Measurements from ENCODE around the gene PRDX5. TPM values are rescaled to one million over a fixed set of nuclear protein-coding genes. Genes with fewer than 3 reads are reported as not detected.

PRDX5 gene
- total RNA-seq, 4 donors from 2014 or later: 179 to 260 (median 181) TPM

- peaks cover 0 to 18% (median 3%) of the 10 kb centered on the region in 3 donors for H3K4me1 ChIP-seq
- no peak overlapping the region for H3K4me3 ChIP-seq
- no peak for ATAC-seq
- peak overlapping the region in 1 of 4 donors; percentile 15 for H3K27ac ChIP-seq
- WGBS, 2 donors (ENCODE audit: low coverage in 1 of 2): 80% methylated on average over 7 of the region's 17 CpGs; no CpG with 5 or more reads in 1 of the 2 donors
- peaks cover 0 to 62% of the 10 kb centered on the region in 2 donors for H3K36me3 ChIP-seq
- no peak for TF ChIP-seq POLR2AphosphoS5 (IDR thresholded peaks at IDR 0.05)
- no peak for TF ChIP-seq POLR2A (IDR thresholded peaks at IDR 0.05)
- no peak for TF ChIP-seq CTCF (IDR thresholded peaks at IDR 0.05)
- no peak for TF ChIP-seq EP300 (IDR thresholded peaks at IDR 0.05)
- H3K9me3 ChIP-seq: no peaks in the 10 kb centered on the region
- H3K27me3 ChIP-seq: no peaks in the 10 kb centered on the region
These were observed 41.1 kb upstream of the PRDX5 start for GRCh38 chr11:64276653-64277431.

- WGBS, 2 donors (ENCODE audit: low coverage in 1 of 2): 51 to 90% methylated on average over 3 to 6 of the region's 8 CpGs
- peaks cover 0 to 72% of the 10 kb centered on the region in 2 donors for H3K36me3 ChIP-seq
- no peaks in the 10 kb centered on the region for H3K9me3 ChIP-seq
- no peaks in the 10 kb centered on the region for H3K27me3 ChIP-seq
- no peak overlapping the region for H3K27ac ChIP-seq
- H3K4me1 ChIP-seq: peaks cover 0 to 26% (median 7%) of the 10 kb centered on the region in 3 donors
- H3K4me3 ChIP-seq: no peak overlapping the region
- ATAC-seq: no peak
- no peak for TF ChIP-seq POLR2A (IDR thresholded peaks at IDR 0.05)
- TF ChIP-seq POLR2AphosphoS5 (IDR thresholded peaks at IDR 0.05): no peak
- TF ChIP-seq CTCF (IDR thresholded peaks at IDR 0.05): no peak
- TF ChIP-seq EP300 (IDR thresholded peaks at IDR 0.05): no peak
These were observed 39.2 kb upstream of the PRDX5 start for GRCh38 chr11:64278576-64279190.

GRCh38 chr11:64281957-64282770, 35.8 kb upstream of the PRDX5 start:
- Histone ChIP-seq H3K9me3 (no peaks in the 10 kb centered on the region), H3K27ac (no peak overlapping the region), H3K27me3 (no peaks in the 10 kb centered on the region), H3K4me3 (no peak overlapping the region), H3K36me3 (peaks cover 0 to 48% of the 10 kb centered on the region in 2 donors), H3K4me1 (peaks cover 0 to 47% (median 22%) of the 10 kb centered on the region in 3 donors)
- 89 to 100% methylated on average over 6 to 15 of the region's 22 CpGs for WGBS, 2 donors (ENCODE audit: low coverage in 1 of 2)
- TF ChIP-seq EP300 (IDR thresholded peaks at IDR 0.05) (no peak), POLR2A (IDR thresholded peaks at IDR 0.05) (no peak), CTCF (IDR thresholded peaks at IDR 0.05) (no peak), POLR2AphosphoS5 (IDR thresholded peaks at IDR 0.05) (no peak)
- no peak for ATAC-seq

GRCh38 chr11:64283092-64283491, 34.8 kb upstream of the PRDX5 start:
- Histone ChIP-seq H3K4me1 (peaks cover 0 to 54% (median 22%) of the 10 kb centered on the region in 3 donors), H3K27me3 (no peaks in the 10 kb centered on the region), H3K4me3 (peak overlapping the region in 1 of 2 donors; percentile 72), H3K27ac (peak overlapping the region in 1 of 4 donors; percentile 95), H3K36me3 (peaks cover 0 to 46% of the 10 kb centered on the region in 2 donors), H3K9me3 (no peaks in the 10 kb centered on the region)
- no peak for ATAC-seq
- 74 to 100% methylated on average over 1 to 3 of the region's 3 CpGs for WGBS, 2 donors (ENCODE audit: low coverage in 1 of 2)
- no peak for TF ChIP-seq EP300 (IDR thresholded peaks at IDR 0.05)
- no peak for TF ChIP-seq POLR2AphosphoS5 (IDR thresholded peaks at IDR 0.05)
